Upper lobe of right lung (tissue), 1 donor: ENCODE results near the gene UBL3. TPM values are rescaled to one million over a fixed set of nuclear protein-coding genes. Genes with fewer than 3 reads are reported as not detected.

Experiments used
- ATAC-seq: fragments of 200-7000 bp; cut with Tn5 transposase; one replicate; pipeline ENCODE4 v1.9.1; 2020; ENCODE audit warnings: mild to moderate bottlenecking, moderate library complexity
- DNase-seq: peaks from one replicate; pipeline ENCODE4 v3.0.0-alpha.2; 2020
- H3K27ac ChIP-seq: fragments of 200-600 bp; one replicate; pipeline ENCODE4 v1.8.0; 2022
- H3K27me3 ChIP-seq: fragments of 200-600 bp; one replicate; pipeline ENCODE4 v1.8.0; 2022; ENCODE audit warnings: mild to moderate bottlenecking
- H3K36me3 ChIP-seq: fragments of 200-600 bp; one replicate; pipeline ENCODE4 v1.8.0; 2022
- H3K4me1 ChIP-seq: fragments of 200-600 bp; one replicate; pipeline ENCODE4 v1.8.0; 2022
- H3K4me3 ChIP-seq: fragments of 200-600 bp; one replicate; pipeline ENCODE4 v1.8.0; 2022; ENCODE audit warnings: mild to moderate bottlenecking
- H3K9me3 ChIP-seq: fragments of 200-600 bp; one replicate; pipeline ENCODE4 v1.8.0; 2022
- CTCF ChIP-seq: fragments of 200-600 bp; IDR thresholded peaks from one replicate; pipeline ENCODE4 v1.8.0; 2022; ENCODE audit warnings: antibody characterized with exemption
- intact Hi-C: fragments of 100-400 bp; cut with DNase I; formaldehyde crosslinking; loops from one replicate; pipeline ENCODE4 v1.11.0; 2022
- total RNA-seq: library from RNA; stranded (reverse); fragmentation: NEBNext Ultra II Directional; extraction: Animal tissue kit (Norgen Biotek cat#: 25700); gene quantifications from one replicate; pipeline ENCODE4 v1.2.1, GENCODE V29; 2021
- donor health status: DM: no; HTN: yes; CAD: no; lungs with severe emphysema.

UBL3 gene
- total RNA-seq, 1 donor from 2014 or later, result 56.1 TPM

GRCh38 chr13:29767006-29767405 is 83.4 kb downstream of the UBL3 start:
- no peak overlapping the region for H3K27ac ChIP-seq
- no peaks in the 10 kb centered on the region for H3K27me3 ChIP-seq
- ATAC-seq (no peak), DNase-seq (no peak)
- peaks cover 26% of the 10 kb centered on the region for H3K36me3 ChIP-seq
- H3K9me3 ChIP-seq, result no peaks in the 10 kb centered on the region
- no peak for TF ChIP-seq CTCF
- no peak overlapping the region for H3K4me3 ChIP-seq
- intact Hi-C loops, result no loop called here
- H3K4me1 ChIP-seq, result no peaks in the 10 kb centered on the region

- H3K4me3 ChIP-seq, result no peak overlapping the region
- intact Hi-C loops, result no loop called here
- H3K4me1 ChIP-seq, result no peaks in the 10 kb centered on the region
- H3K9me3 ChIP-seq, result no peaks in the 10 kb centered on the region
- H3K36me3 ChIP-seq, result peaks cover 26% of the 10 kb centered on the region
- H3K27me3 ChIP-seq, result no peaks in the 10 kb centered on the region
- DNase-seq (no peak), ATAC-seq (no peak)
- no peak for TF ChIP-seq CTCF
- H3K27ac ChIP-seq, result no peak overlapping the region
These were observed 86.8 kb downstream of the UBL3 start for GRCh38 chr13:29763436-29764180.

GRCh38 chr13:29761815-29762214 is 88.6 kb downstream of the UBL3 start:
- DNase-seq, result no peak
- no peak for TF ChIP-seq CTCF
- no peak for ATAC-seq
- peaks cover 19% of the 10 kb centered on the region for H3K36me3 ChIP-seq
- intact Hi-C loops, result no loop called here
- no peak overlapping the region for H3K4me3 ChIP-seq
- H3K9me3 ChIP-seq, result no peaks in the 10 kb centered on the region
- no peaks in the 10 kb centered on the region for H3K27me3 ChIP-seq
- H3K27ac ChIP-seq, result no peak overlapping the region
- no peaks in the 10 kb centered on the region for H3K4me1 ChIP-seq

- intact Hi-C loops, result no loop called here
- no peak for DNase-seq
- TF ChIP-seq CTCF, result no peak
These were observed 89.3 kb downstream of the UBL3 start for GRCh38 chr13:29761160-29761559.

GRCh38 chr13:29760544-29760943 is 89.9 kb downstream of the UBL3 start:
- no peak overlapping the region for H3K4me3 ChIP-seq
- H3K27me3 ChIP-seq, result no peaks in the 10 kb centered on the region
- no peak overlapping the region for H3K27ac ChIP-seq
- intact Hi-C loops, result no loop called here
- peaks cover 6% of the 10 kb centered on the region for H3K36me3 ChIP-seq
- no peak for TF ChIP-seq CTCF
- no peaks in the 10 kb centered on the region for H3K4me1 ChIP-seq
- H3K9me3 ChIP-seq, result no peaks in the 10 kb centered on the region
- no peak for ATAC-seq
- DNase-seq, result no peak

More at GRCh38 chr13:29761160-29761559, 89.3 kb downstream of the UBL3 start:
- peaks cover 12% of the 10 kb centered on the region for H3K36me3 ChIP-seq
- no peak for ATAC-seq
- H3K9me3 ChIP-seq, result no peaks in the 10 kb centered on the region
- H3K27ac ChIP-seq, result no peak overlapping the region
- no peaks in the 10 kb centered on the region for H3K4me1 ChIP-seq
- no peak overlapping the region for H3K4me3 ChIP-seq
- H3K27me3 ChIP-seq, result no peaks in the 10 kb centered on the region
